NCI-H1436 (cell line): ENCODE results near the gene OSBP.
"Not testable (repeated sequence)": the region's sequence is repeated elsewhere in the genome, so short reads cannot be mapped to it uniquely, and the experiment has no call there.

Source experiments
- DNase-seq: peaks from one replicate; lab custom pipeline; 2025; lab: John Stamatoyannopoulos, UW

Gene OSBP, protein sequence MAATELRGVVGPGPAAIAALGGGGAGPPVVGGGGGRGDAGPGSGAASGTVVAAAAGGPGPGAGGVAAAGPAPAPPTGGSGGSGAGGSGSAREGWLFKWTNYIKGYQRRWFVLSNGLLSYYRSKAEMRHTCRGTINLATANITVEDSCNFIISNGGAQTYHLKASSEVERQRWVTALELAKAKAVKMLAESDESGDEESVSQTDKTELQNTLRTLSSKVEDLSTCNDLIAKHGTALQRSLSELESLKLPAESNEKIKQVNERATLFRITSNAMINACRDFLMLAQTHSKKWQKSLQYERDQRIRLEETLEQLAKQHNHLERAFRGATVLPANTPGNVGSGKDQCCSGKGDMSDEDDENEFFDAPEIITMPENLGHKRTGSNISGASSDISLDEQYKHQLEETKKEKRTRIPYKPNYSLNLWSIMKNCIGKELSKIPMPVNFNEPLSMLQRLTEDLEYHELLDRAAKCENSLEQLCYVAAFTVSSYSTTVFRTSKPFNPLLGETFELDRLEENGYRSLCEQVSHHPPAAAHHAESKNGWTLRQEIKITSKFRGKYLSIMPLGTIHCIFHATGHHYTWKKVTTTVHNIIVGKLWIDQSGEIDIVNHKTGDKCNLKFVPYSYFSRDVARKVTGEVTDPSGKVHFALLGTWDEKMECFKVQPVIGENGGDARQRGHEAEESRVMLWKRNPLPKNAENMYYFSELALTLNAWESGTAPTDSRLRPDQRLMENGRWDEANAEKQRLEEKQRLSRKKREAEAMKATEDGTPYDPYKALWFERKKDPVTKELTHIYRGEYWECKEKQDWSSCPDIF

DNA sequence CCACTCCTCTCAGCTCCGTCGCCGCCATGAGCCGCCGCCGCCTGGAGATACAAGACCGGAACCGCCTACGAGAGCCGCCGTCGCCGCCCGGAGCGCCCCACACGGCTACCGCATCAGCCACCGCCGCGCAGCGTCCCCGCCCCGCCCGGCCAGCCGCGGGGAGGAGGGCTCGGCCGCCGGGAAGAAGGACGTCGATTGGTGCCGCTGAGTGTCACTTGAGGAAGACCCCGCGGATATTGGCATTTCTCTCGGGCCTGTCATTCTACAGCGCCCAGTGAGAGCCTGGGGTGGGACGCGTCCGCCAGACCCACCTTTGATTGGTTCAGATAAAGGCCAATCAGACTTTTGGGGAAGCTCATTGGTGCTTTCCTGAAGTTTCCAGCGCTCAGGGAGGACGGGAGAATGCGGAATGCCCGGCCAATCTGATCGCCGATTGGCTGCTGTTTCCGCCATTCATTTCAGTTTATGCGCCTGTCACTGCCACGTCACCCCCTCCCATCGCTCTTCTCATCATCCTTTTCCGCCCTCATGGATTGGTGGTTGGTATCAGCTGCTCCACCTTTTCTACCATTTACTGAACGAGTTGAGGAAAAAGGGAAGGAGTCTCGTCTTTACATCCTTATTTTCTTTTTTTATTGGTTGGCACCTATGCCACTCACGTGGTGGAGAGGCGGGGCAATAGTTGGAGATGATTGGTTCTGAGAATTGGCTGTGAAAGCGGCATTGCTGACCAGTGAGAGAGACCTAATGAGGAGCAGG lies at the start of gene OSBP:
Gene OSBP (minus strand): TSS at position 138 of the 759 bp plus-strand sequence. CDS start 110 bp downstream, at position 28.
- DNase-seq, result peak; percentile 99

DNA sequence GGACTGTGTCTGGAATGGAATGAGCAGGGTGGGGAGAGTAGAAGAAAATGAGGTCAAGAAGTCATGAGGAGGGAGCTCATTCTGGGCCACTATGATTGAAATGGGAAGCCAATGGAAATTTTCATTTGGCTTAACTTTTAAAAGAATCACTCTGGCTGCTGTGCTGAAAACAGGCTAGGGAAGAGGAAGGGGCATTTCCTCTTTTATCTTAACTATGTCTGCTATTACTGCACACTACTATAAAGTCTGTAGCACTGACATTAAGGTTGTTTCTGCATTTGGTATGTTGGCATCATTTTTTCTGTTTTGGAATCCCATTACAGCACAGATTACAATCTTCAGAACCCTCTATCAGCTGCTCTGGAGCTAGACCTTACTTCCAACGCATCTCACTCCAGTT lies 45.0 kb upstream of the OSBP start:
- no peak for DNase-seq

DNA sequence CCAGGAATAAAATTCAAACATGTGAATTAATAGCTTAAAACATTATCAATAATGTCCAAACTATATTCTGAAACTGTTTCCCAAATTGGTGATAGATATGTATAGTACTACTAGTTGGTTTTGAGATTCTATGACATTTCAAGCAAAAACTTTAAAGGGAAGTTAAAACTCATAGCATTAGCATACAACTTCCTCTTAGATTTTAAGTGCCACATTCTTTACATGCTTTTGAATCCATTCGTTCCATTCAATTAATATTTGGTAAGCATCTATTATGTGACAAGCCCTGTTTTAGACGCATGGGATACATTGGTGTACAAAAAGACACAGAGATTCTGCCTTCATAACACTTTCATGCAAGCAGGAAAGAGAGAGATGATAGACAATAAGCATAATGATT lies 44.4 kb upstream of the OSBP start:
- DNase-seq, result no peak

DNA sequence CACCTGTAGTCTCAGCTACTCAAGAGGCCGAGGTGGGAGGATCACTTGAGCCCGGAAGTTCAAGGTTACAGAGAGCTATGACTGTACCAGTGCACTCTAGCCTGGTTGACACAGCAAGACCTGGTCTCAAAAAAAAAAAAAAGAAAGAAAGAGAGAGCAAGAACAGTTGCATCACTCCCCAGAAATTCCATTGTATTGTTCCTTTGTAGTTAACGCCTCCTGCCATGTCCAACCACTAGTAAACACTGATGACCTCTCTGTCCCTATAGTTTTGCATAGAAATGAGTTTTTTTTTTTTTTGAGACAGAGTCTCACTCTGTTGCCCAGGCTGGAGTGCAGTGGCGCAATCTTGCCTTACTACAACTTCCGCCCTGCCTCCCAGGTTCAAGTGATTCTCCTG lies 42.5 kb upstream of the OSBP start:
- DNase-seq, result no peak

DNA sequence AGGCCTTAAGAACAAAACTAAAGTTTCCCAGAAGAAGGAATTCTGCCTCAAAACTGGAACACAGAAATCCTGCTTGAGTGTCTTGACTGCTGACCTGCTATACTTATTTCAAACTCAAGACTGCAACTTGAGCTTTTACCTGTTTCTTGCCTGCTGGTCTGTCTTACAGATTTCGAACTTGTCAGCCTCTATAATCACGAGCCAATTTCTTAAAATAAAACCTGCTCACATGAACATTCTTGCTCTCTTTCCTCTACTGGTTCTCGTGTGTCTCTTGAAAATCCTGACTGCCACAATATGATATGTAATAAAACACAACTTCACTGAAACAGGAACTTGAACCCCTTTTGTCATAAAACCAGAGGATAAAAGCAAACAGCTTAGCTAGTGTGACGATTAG lies 39.3 kb upstream of the OSBP start:
- DNase-seq, result no peak

DNA sequence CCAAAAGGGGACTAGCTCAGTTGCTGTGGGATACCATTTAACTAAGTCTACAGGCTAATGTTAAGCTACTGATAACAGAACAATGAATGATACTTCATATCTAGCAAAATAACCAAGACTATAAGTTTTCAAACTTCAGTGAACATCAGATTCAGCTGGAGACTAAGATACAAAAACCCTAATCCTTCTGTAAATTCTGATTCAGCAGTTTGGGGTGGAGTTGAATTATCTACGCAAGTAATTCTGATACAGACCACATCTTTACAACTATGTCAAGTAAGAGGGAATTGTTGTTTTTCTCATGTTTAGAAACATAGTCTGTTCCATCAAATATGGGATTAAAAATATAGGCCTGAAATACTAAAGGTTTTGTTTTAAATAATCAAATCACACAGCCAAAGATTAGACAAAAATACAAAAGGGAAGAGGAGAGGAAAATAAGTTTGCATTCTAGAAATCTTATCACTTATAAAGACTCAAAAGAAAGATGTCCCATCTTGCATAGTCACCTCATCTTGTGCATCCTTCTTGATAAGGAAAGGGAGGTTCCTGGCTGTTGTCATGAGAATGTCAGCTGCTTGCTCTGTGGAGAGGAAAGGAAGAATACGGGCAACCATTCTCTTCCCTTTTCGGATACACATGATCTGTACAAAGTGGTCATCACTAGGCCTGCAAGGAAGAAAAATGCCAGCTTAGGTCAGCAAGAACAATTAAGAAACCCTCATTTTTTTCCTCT lies 31.8 kb upstream of the OSBP start:
- no peak for DNase-seq

DNA sequence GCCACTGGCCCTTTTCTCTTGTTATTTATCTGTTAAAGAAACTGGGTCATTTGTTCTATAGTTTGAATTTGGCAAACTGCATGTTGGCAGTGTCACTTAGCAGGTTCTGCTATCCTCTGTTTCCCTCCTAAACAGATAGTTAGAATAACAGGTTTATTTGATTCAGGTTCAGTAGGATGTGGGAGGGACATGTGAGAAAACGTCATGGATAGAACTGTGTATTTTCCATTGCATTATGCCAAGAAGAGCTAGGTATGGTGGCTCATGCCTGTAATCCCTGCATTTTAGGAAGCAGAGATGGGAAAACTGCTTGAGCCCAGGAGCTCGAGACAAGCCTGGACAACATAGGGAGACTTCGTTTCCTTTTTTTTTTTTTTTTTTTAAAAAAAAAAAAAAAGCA lies 29.0 kb upstream of the OSBP start:
- DNase-seq, result no peak

DNA sequence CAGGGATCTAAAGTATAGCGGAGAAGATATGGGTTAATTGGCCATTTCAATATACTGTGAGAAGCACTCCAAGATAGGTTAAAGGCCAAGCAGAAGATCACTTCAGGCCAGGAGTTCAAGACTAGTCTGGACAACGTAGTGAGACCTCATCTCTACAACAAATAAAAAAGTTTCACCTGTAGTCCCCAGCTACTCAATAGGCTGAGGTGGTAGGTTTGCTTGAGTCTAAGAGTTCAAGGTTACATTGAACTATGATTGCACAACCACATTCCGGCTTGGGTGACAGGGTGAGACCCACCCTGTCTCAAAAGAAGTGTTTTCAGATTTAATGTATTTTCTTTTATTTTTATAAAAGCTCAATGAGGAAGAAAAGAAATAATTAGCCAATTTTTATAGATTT lies 27.8 kb upstream of the OSBP start:
- DNase-seq, result no peak

DNA sequence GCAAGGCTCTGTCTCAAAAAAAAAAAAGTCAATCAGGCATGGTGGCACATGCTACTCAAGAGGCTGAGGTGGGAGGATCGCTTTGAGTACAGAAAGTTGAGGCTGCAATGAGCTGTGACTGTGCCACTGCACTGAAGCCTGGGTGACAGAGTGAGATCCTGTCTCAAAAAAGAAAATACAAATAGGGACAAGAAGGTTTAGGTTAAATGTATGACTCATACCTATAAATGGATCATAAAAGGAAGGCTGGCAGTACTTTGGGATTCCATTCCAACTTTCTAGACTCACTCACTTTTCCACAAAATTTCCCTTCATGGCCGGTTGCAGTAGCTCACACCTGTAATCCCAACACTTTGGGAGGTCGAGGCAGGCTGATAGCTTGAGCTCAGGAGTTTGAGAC lies 25.6 kb upstream of the OSBP start:
- no peak for DNase-seq

DNA sequence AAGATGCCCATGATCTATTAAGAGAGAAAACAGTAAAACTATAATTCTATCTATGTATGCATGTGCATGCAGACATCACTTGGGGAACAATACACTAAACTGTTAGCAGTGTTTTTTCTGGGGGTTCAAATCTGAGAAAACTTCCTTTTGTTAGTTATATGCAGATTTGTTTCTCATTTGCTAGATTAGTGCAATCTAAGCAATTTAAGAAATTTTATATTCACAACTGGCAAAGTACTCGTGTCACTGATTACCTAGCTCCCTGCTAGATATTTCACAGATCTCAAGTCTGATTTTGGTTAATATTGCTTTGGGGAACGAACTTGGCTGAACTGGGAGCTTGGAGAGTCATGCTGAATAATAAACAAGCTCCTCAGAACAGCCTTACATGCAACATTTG lies 14.9 kb upstream of the OSBP start:
- DNase-seq, result no peak

DNA sequence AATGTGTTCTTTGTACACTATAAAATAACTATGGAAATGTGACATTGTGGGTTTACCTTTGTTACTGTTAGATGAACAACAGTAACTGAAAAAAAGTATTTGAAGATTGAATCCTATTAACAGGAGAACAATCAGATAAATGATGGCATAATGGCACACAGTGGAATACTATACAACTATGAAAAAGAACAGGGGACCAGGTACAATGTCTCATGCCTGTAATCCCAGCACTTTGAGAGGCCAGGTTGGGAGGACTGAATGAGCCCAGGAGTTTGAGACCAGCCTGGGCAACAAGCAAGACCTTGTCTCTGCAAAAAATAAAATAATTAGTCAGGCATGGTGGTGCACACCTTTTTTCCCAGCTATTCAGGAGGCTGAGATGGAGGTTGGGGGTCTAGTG lies 14.4 kb upstream of the OSBP start:
- no peak for DNase-seq

DNA sequence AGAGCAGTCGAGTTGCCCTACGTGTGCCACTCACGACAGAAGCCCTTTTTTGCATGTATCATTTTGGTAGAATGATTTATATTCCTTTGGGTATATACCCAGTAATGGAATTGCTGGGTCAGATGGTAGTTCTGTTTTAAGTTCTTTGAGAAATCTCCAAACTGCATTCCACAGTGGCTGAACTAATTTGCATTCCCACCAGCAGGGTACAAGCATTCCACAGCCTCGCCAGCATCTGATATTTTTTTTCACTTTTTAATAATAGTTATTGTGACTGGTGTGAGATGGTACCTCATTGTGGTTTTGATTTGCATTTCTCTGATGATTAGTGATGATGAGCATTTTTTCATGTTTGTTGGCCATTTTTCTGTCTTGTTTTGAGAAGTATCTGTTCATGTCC lies 11.4 kb upstream of the OSBP start:
- not testable (repeated sequence) for DNase-seq

DNA sequence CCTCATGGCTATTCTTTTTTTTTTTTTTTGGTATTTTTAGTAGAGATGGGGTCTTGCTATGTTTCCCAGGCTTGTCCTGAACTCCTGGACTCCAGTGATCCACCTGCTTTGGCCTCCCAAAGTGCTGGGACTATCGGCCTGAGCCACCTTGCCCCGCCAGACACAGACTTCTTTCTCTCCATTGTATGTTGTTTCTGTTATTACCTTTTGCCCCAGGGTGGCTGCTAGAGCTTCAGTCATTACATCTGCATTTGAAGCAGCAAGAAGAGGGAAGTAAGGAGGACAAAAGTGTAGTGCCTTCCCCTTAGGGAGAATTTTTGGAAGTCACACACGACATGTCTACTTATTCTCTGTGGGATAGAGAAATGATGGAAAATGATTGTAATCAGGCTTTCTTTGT lies 10.1 kb upstream of the OSBP start:
- DNase-seq, result no peak

DNA sequence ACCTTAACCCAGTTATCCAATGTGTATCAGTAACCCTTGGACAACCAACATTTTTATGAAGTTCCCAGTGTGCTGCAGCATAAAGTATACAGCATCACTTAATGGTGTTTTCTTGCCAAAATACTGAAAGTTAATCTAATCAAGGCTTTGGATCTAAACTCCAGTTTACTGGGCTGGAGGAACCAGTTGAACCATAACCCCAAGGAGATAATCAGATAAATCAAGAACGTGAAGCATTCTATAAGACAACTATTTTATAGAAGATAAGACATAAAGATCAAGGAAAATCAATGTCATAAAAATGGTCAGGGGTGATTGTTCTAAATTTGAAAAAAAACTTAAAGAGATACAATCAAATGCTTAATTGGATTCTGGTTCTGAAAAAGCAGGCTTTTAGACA lies 2.3 kb upstream of the OSBP start:
- DNase-seq, result no peak

DNA sequence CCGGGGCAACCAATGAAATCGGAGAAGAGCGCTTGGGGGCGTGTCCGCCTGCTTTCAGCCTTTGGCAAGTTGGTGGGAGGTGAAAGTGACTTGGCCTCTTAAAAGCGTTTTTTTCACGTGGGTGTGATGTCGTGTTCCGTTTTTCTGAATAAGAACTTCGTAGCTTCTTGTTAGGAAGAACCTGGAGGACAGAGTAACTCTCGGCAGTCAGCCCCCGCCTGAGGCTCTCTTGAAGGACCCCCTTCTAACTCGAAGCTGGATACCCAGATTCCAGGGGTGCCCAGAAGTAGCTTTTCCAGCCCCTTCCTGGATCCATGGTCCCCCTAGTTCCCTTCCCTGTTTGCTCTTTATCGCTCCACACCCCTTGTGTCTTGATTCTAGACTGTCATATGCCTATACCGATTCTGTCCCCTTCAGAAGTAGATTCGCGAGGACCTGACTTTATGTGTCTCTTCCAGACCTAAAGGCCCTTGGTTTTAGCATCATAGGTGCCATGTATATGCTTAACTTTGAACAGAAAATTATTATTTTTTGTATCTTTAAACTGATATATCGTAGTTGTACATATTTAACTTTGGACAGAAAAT lies 915 bp upstream of the OSBP start:
- no peak for DNase-seq

DNA sequence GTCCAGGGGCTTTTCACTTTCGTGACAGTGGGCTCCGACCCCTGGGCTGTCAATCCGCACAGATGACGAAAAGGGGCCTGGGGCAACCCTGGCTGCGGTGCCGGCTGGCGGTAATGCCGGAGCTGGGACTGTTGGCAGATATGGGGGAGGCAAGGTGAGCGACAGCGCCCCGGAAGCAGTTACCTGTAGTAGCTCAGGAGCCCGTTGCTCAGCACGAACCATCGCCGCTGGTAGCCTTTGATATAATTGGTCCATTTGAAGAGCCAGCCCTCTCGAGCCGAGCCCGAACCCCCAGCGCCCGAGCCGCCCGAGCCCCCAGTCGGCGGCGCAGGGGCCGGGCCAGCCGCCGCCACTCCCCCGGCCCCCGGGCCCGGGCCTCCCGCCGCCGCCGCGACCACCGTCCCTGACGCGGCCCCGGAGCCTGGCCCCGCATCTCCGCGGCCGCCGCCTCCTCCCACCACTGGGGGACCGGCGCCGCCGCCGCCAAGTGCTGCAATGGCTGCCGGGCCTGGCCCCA lies 396 bp downstream of the OSBP start:
- peak; percentile 17 for DNase-seq

DNA sequence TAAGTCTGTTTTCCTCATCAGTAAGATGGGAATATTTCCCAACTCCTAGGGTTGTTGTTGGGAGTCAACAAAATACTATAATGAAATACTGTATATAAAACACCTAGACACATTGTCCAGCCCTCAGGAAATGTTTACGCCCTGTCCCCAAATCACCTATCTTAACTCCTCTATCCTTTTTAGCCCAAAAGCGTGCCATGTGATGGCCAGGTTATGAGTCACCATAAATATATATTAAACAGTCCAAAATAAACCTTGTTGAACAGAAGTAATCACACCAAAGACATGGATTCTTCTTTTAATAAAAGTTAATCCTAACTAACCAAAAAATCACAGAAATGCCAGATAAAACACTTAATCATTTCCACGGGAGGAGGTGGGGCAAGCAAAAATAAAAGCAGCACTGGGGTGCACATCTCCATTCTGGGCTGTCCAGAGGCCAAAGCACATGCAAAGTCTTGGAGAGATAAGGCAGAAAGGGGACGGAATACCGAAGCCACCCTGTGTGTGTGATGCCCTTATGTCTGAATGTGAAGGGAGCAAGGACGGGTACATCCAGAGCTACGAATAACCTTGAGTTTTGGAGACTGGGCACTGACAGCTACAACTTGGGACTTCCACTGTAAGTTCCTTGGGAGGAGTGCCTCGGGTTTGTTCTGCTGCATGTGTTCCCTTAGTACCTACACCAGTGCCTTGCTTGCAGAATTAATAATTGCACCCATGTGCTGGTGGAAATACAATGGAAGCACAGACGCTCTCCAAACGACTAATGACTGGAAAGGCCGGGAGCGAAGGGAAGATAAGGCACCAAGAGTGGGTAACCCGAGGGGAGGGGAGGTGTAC lies 1.1 kb downstream of the OSBP start:
- DNase-seq, result no peak

DNA sequence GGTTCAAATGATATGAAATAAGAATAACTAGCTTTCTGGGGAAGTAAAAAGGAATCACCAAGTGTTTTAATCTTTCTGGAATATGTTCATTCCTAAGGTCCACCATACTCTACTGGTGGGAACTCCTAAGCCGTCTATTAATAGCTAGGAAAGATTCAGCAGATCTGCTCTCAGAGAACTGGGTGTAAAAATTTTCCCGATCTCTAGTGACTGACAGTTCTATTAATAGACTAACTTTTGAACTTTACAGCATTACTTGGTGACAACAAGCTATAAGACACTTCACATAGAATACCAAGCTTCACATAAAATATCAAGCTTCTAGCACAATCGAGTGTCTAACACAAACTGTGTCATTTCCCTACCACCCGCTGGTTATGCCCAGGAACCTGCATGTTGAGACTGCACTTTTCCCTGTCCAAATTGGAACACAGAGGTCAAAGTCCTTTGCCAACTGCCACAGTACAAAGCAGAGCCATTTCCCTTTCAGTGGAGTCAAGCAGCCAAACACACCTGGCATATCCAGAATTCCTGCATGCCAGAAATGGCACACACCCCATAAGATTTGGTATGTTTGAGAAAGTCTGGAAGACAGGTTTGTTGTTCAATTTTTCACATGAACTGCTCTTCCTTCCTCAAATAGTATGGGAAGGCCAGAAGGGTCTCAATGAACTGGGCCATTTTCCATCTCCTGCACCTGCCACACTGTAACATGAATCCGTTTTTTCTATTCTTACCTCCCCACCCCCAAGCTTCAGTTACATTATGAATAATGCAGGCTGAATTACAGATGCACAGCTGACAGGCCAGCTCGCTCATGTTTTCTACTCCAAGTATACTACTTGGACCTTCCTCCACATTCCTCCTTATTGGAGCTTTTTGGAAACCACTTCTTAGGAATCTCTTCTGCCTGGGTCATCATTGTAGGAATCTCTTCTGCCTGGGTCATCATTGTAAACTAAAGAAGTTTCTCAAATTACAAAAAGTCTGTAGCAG lies 3.7 kb downstream of the OSBP start:
- peak; percentile 45 for DNase-seq

DNA sequence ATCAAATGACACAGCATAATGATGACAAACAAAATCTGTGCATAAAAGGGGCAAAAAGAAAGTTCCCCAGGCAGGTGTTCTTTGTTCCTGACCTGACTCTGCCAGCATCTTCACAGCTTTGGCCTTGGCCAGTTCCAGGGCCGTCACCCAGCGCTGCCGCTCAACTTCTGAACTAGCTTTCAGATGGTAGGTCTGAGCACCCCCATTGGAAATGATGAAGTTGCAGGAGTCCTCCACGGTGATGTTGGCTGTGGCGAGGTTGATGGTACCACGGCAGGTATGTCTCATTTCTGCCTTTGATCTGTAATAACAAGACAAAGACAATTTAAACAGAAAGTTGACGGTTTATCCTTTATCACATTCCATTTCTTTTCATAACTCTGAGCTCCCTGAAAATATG lies 5.3 kb downstream of the OSBP start:
- DNase-seq, result no peak
